Uterus (tissue), 4 donors: ENCODE data around the gene PPP1R3E. TPM values are rescaled to one million over a fixed set of nuclear protein-coding genes. Genes with fewer than 3 reads are reported as not detected.
"Not testable (repeated sequence)": the region's sequence is repeated elsewhere in the genome, so short reads cannot be mapped to it uniquely, and the experiment has no call there.

Experiments used
- DNase-seq, 2 donors: peaks; one replicate each; pipeline ENCODE4 v3.0.0-alpha.2; 2019 to 2020
- H3K27ac ChIP-seq, 2 donors: fragments of 200-600 bp; sonication (generic); 1 replicate in 1 of 2; 2 replicates in 1 of 2; pipeline ENCODE4 v1.5.1; 2016 to 2018
- H3K27me3 ChIP-seq, 2 donors: fragments of 200-600 bp; sonication (generic); one replicate each; pipeline ENCODE4 v1.5.1; 2018 to 2019; ENCODE audit warnings: control low read depth in 1 of 2
- H3K36me3 ChIP-seq, 2 donors: fragments of 200-600 bp; sonication (generic); one replicate each; pipeline ENCODE4 v1.5.1; 2019; ENCODE audit warnings: control low read depth in 1 of 2
- H3K4me1 ChIP-seq, 2 donors: fragments of 200-600 bp; sonication (generic); one replicate each; pipeline ENCODE4 v1.5.1; 2018 to 2019; ENCODE audit warnings: control low read depth in 1 of 2
- H3K4me3 ChIP-seq, 2 donors: fragments of 200-600 bp; sonication (generic); 1 replicate in 1 of 2; 2 replicates in 1 of 2; pipeline ENCODE4 v1.5.1; 2018 to 2019; ENCODE audit warnings: mild to moderate bottlenecking in 1 of 2
- H3K9me3 ChIP-seq, 2 donors: fragments of 200-600 bp; sonication (generic); one replicate each; pipeline ENCODE4 v1.5.1; 2019; ENCODE audit warnings: control low read depth in 1 of 2
- POLR2A ChIP-seq, 2 donors: fragments of 450-650 bp; IDR thresholded peaks; one replicate each; pipeline ENCODE4 v1.6.1; 2016; ENCODE audit warnings: antibody characterized with exemption in 2 of 2, mild to moderate bottlenecking in 1 of 2, moderate library complexity in 1 of 2
- intact Hi-C: fragments of 100-400 bp; cut with DNase I; formaldehyde crosslinking; loops from one replicate; pipeline ENCODE4 v1.15.1; 2023; ENCODE audit warnings: low total_unique reads
- total RNA-seq, 4 donors: library from RNA; depleted of rRNA in 3 of 4; stranded (reverse); fragments of >200 nt in 3 of 4; gene quantifications; one replicate each; pipeline versions ENCODE4 v1.1.0 to v1.2.4, GENCODE V29; 2014 to 2023
- TF ChIP-seq, protein P1 (sequence below), 4 experiments: fragments of 200-600 bp in 2 of 4; fragments of 450-650 bp in 2 of 4; sonication (generic) in 2 of 4; IDR thresholded peaks; one replicate each; pipeline ENCODE4 v1.5.1; 2016 to 2019; ENCODE audit warnings: antibody characterized with exemption in 4 of 4, mild to moderate bottlenecking in 2 of 4, moderate library complexity in 1 of 4
- donor health status: DM: yes; HTN: yes; CAD: no.

The PPP1R3E gene
- total RNA-seq, 4 donors from 2014 or later = 0.88 to 23.5 (median 6.5) TPM

DNA sequence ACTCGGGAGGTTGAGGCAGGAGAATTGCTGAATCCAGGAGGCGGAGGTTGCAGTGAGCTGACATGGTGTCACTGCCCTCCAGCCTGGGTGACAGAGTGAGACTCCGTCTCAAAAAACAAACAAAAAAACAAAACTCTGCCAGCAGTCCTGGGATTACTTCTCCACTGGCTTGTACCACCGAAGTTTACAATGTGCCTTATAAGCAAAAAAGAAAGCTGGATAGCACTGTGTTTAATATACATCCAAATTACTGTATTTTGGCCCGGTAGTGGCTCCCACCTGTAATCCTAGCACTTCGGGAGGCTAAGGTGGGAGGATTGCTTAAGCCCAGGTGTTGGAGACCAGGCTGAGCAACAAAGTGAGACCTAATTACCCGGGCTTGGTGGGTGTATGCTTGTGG is 33.5 kb downstream of the PPP1R3E start:
- H3K36me3 ChIP-seq = no peaks in the 10 kb centered on the region
- TF ChIP-seq POLR2A (IDR thresholded peaks at IDR 0.05) = no peak
- TF ChIP-seq, protein P1, sequence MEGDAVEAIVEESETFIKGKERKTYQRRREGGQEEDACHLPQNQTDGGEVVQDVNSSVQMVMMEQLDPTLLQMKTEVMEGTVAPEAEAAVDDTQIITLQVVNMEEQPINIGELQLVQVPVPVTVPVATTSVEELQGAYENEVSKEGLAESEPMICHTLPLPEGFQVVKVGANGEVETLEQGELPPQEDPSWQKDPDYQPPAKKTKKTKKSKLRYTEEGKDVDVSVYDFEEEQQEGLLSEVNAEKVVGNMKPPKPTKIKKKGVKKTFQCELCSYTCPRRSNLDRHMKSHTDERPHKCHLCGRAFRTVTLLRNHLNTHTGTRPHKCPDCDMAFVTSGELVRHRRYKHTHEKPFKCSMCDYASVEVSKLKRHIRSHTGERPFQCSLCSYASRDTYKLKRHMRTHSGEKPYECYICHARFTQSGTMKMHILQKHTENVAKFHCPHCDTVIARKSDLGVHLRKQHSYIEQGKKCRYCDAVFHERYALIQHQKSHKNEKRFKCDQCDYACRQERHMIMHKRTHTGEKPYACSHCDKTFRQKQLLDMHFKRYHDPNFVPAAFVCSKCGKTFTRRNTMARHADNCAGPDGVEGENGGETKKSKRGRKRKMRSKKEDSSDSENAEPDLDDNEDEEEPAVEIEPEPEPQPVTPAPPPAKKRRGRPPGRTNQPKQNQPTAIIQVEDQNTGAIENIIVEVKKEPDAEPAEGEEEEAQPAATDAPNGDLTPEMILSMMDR (IDR thresholded peaks at IDR 0.05) = no peak
- H3K4me1 ChIP-seq = no peaks in the 10 kb centered on the region
- intact Hi-C loops = no loop called here
- H3K27me3 ChIP-seq = no peaks in the 10 kb centered on the region
- no peak overlapping the region for H3K27ac ChIP-seq
- H3K4me3 ChIP-seq = no peak overlapping the region
- no peaks in the 10 kb centered on the region for H3K9me3 ChIP-seq
- DNase-seq = no peak

DNA sequence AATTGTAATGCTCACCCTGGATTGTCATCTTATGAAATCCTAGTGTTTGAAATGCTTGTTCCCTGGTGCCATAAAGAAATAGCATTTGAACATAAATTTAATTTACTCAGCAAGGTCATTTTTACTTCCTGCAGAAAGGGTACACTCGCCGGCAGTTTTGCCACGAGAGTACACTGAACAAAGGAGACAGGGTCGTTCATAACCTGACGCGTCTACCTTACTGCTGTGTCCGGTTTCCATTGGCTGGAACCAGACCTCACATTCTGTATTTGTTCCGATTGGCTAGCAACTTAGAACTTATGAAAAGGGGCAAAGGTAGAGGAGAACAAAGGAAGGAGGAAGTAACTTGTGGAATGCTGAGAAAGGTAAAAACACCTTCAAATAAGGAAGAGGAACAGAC is 41.8 kb downstream of the PPP1R3E start:
- H3K9me3 ChIP-seq, DNase-seq, H3K4me1 ChIP-seq, H3K36me3 ChIP-seq, H3K27me3 ChIP-seq, intact Hi-C loops, H3K27ac ChIP-seq, H3K4me3 ChIP-seq: not testable (repeated sequence)

DNA sequence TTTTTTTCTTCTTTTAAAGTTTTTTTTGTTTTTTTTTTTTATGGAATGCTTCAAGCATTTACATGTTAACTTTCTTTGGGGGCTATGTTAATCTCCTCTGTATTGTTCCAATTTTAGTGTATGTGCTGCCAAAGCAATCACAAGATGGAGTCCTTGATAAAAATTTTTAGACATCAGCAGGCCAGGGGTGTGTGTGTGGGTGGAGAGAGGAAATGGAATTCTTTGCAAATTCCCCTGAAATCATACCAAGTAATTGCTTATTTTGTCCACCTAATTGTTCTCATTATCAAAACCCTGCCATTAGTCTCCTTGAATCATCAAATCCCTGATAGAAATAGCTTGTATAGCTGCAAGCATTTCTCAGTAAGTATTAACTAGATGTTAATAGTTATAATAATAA is 43.2 kb downstream of the PPP1R3E start:
- no peak for DNase-seq
- H3K36me3 ChIP-seq = no peaks in the 10 kb centered on the region
- H3K9me3 ChIP-seq = no peaks in the 10 kb centered on the region
- no peak for TF ChIP-seq POLR2A (IDR thresholded peaks at IDR 0.05)
- TF ChIP-seq, protein P1 (IDR thresholded peaks at IDR 0.05) = no peak
- H3K27me3 ChIP-seq = no peaks in the 10 kb centered on the region
- H3K4me1 ChIP-seq = no peaks in the 10 kb centered on the region
- intact Hi-C loops = no loop called here
- H3K27ac ChIP-seq = no peak overlapping the region
- H3K4me3 ChIP-seq = no peak overlapping the region

DNA sequence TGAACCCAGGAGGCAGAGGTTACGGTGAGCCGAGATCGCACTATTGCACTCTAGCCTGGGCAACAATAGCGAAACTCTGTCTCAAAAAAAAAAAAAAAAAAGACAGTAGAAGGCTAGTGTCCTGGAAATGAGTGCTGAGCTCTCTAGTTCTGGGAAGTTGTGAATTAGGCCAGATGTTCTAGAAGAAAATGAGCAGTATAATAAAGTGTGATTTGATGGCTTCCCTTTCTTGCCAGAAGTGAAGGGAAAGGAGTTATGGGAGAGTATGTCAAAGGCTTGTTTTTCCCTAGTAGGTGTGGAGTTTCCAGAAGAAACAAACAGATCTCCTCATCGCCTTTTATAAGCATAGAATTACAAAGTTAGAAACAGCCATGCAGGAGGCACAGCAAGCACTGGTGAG is 44.4 kb downstream of the PPP1R3E start:
- DNase-seq = no peak
- Histone ChIP-seq H3K27ac (no peak overlapping the region), H3K4me3 (no peak overlapping the region), H3K9me3 (no peaks in the 10 kb centered on the region), H3K36me3 (no peaks in the 10 kb centered on the region), H3K4me1 (no peaks in the 10 kb centered on the region), H3K27me3 (no peaks in the 10 kb centered on the region)
- intact Hi-C loops = no loop called here
- no peak for TF ChIP-seq POLR2A (IDR thresholded peaks at IDR 0.05)
- TF ChIP-seq, protein P1 (IDR thresholded peaks at IDR 0.05) = no peak

DNA sequence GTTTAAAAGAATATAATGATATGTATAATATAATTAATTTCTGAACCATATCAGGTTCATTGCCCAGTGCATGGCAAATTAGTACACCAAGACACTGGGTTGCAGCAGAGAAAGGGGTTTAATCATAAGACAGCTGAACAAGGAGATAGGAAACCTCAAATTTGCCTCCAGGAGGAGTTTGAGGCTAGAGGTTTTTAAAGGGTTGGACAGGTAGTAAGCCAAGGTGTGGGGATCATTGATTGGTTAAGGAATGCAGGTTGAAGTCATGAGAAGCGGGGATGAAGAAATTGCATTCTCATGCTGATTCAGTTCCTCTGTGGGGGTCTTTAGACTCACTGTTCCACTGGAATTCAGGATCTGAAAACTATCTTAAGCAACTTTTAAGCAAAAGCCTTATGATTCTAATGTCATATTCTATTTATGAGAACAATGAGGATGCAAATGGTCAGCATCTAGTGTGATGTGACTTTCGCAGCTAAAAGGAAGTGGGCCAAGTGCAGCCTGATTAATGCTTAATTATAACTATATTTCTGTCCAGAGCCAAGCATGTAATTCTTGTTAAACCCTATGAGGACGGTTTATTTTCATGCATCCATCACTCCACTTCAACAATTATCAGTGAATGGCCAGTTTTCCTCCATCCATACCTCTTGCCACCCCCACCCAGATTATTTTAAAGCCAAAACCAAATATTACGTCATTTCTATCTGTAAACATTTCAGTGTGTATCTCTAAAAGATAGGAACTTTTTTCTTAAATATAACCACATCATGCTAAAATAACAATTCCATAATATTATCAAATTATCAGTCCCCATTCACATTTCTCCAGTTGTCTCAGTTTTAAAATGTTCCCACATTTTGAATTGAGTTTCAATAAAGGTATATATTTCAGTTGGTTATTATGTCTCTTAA is 50.0 kb downstream of the PPP1R3E start:
- no peak overlapping the region for H3K4me3 ChIP-seq
- H3K27me3 ChIP-seq = no peaks in the 10 kb centered on the region
- H3K27ac ChIP-seq = no peak overlapping the region
- intact Hi-C loops = no loop called here
- no peaks in the 10 kb centered on the region for H3K4me1 ChIP-seq
- no peaks in the 10 kb centered on the region for H3K36me3 ChIP-seq
- no peak for DNase-seq
- TF ChIP-seq, protein P1 (IDR thresholded peaks at IDR 0.05) = no peak
- TF ChIP-seq POLR2A (IDR thresholded peaks at IDR 0.05) = no peak
- H3K9me3 ChIP-seq = no peaks in the 10 kb centered on the region
